ENCODE data around the gene ADRM1.

GRCh38 chr20:62306414-62307187 lies 3.8 kb downstream of the ADRM1 start:
- TF ChIP-seq POLR2A (IDR thresholded peaks at IDR 0.05; ENCODE audit: low read depth, low read length), result no peak
- TF ChIP-seq POLR2AphosphoS5 (IDR thresholded peaks at IDR 0.05; ENCODE audit: low read depth, low read length), result no peak; the same call in 1 of the 2 replicates
- no peak for TF ChIP-seq TAF1 (IDR thresholded peaks at IDR 0.05; ENCODE audit: low read depth, low read length)
- no peak for TF ChIP-seq PAX5 (IDR thresholded peaks at IDR 0.05; ENCODE audit: insufficient read depth, low read length, severe bottlenecking)
- TF ChIP-seq SPI1 (IDR thresholded peaks at IDR 0.05; ENCODE audit: low read depth, low read length), result no peak
- no peak for TF ChIP-seq POU2F2 (IDR thresholded peaks at IDR 0.05; ENCODE audit: low read depth, low read length)
